ENCODE measurements around the gene ADGRB3.

GRCh38 chr6:69179681-69180080 lies 544.6 kb downstream of the ADGRB3 start:
- no peak for TF ChIP-seq CTCF (IDR thresholded peaks at IDR 0.05)
- TF ChIP-seq POLR2A (IDR thresholded peaks at IDR 0.05), result no peak
